PC-3 (cell line): Measurements from ENCODE around the gene TOX3. TPM values are rescaled to one million over a fixed set of nuclear protein-coding genes. Genes with fewer than 3 reads are reported as not detected.

ENCODE experiments used
- ATAC-seq: fragments of 200-7000 bp; cut with Tn5 transposase; 2 replicates; pipeline ENCODE4 v1.9.1; 2020; ENCODE audit warnings: mild to moderate bottlenecking, moderate library complexity
- BruUV-seq: library from RNA; stranded (reverse); fragments of 400-500 nt; replicated peaks from 2 replicates; lab custom pipeline; 2021; lab: Mats Ljungman, UMichigan
- CTCF ChIA-PET: fragments of 300-600 bp; sonication (Branson Sonifier 250); formaldehyde crosslinking; loops from one replicate; lab custom pipeline; 2022; ENCODE audit warnings: antibody characterized with exemption; lab: Charles Lee
- POLR2A ChIA-PET: fragments of 300-600 bp; sonication (Branson Sonifier 250); formaldehyde crosslinking; loops from one replicate; lab custom pipeline; 2022; ENCODE audit warnings: antibody characterized with exemption; ENCODE audit not compliant: unreplicated experiment; lab: Charles Lee
- DNase-seq: peaks from one replicate; pipeline ENCODE4 v3.0.0-alpha.2; 2015
- H2AFZ ChIP-seq: fragments of 300-600 bp; sonication (generic); 2 replicates; pipeline ENCODE4 v1.6.0; 2016; ENCODE audit warnings: antibody characterized with exemption, low read length
- H3F3A ChIP-seq: fragments of 300-600 bp; sonication (generic); one replicate; pipeline ENCODE4 v1.6.0; 2017; ENCODE audit warnings: antibody characterized with exemption, low read length, control low read depth, mild to moderate bottlenecking; ENCODE audit not compliant: unreplicated experiment
- H3K27ac ChIP-seq: fragments of 300-600 bp; sonication (generic); 2 replicates; pipeline ENCODE4 v1.5.1; 2016; ENCODE audit warnings: mild to moderate bottlenecking, low read length
- H3K27me3 ChIP-seq: fragments of 300-600 bp; sonication (generic); 2 replicates; pipeline ENCODE4 v1.6.1; 2016; ENCODE audit warnings: low read length, mixed read lengths
- H3K36me3 ChIP-seq: fragments of 300-600 bp; sonication (generic); 2 replicates; pipeline ENCODE4 v1.6.1; 2016; ENCODE audit warnings: low read depth, mixed run types, low read length, mixed read lengths
- H3K4me1 ChIP-seq: fragments of 300-600 bp; sonication (generic); 2 replicates; pipeline ENCODE4 v1.5.1; 2016; ENCODE audit warnings: low read length; ENCODE audit not compliant: insufficient read depth
- H3K4me2 ChIP-seq: fragments of 300-600 bp; sonication (generic); 2 replicates; pipeline ENCODE4 v1.6.0; 2016; ENCODE audit warnings: low read length
- H3K4me3 ChIP-seq: fragments of 300-600 bp; sonication (generic); 2 replicates; pipeline ENCODE4 v1.5.1; 2016; ENCODE audit warnings: mild to moderate bottlenecking, low read length, mixed read lengths
- H3K79me2 ChIP-seq: fragments of 300-600 bp; sonication (generic); 2 replicates; pipeline ENCODE4 v1.6.1; 2017; ENCODE audit warnings: low read length, mixed read lengths
- H3K9ac ChIP-seq: fragments of 300-600 bp; sonication (generic); 2 replicates; pipeline ENCODE4 v1.6.0; 2016; ENCODE audit warnings: mild to moderate bottlenecking, low read length
- H3K9me2 ChIP-seq: fragments of 300-600 bp; sonication (generic); replicated peaks from 2 replicates; pipeline ENCODE4 v1.6.1; 2016; ENCODE audit warnings: mixed run types, low read length, mixed read lengths
- H3K9me3 ChIP-seq: fragments of 300-600 bp; sonication (generic); 2 replicates; pipeline ENCODE4 v1.6.1; 2016; ENCODE audit warnings: low read length, mixed read lengths
- H4K20me1 ChIP-seq: fragments of 300-600 bp; sonication (generic); 2 replicates; pipeline ENCODE4 v1.6.1; 2016; ENCODE audit warnings: low read length, mixed read lengths
- CTCF ChIP-seq: fragments of 300-600 bp; sonication (generic); conservative IDR thresholded peaks from 2 replicates; pipeline ENCODE4 v1.5.1; 2017; ENCODE audit warnings: antibody characterized with exemption, low read depth, mild to moderate bottlenecking, low read length
- EZH2 ChIP-seq: fragments of 300-600 bp; sonication (generic); IDR thresholded peaks from one replicate; pipeline ENCODE4 v1.6.1; 2017; ENCODE audit warnings: antibody characterized with exemption, mild to moderate bottlenecking, low read length; ENCODE audit not compliant: unreplicated experiment
- EZH2phosphoT487 ChIP-seq: fragments of 300-600 bp; sonication (generic); IDR thresholded peaks from 2 replicates; pipeline ENCODE4 v1.6.1; 2018; ENCODE audit warnings: mild to moderate bottlenecking, antibody characterized with exemption, low read length, borderline replicate concordance
- intact Hi-C: fragments of 100-400 bp; cut with micrococcal nuclease; formaldehyde crosslinking; loops from 2 replicates; pipeline ENCODE4 v1.9.0; 2023
- total RNA-seq: library from RNA; depleted of rRNA; stranded (reverse); fragments of >200 nt; gene quantifications from 2 replicates; pipeline ENCODE4 v1.2.3, GENCODE V29; 2014

Gene TOX3
- total RNA-seq, 1 experiment from 2014 or later, result not detected

- DNase-seq, result no peak
- Histone ChIP-seq H3K4me1 (no peaks in the 10 kb centered on the region), H3K79me2 (no peaks in the 10 kb centered on the region), H2AFZ (no peak overlapping the region), H3K9me3 (no peaks in the 10 kb centered on the region), H3K4me2 (no peak overlapping the region), H3K4me3 (no peak overlapping the region), H3K27ac (no peak overlapping the region), H3F3A (no peaks in the 10 kb centered on the region), H3K27me3 (peaks cover 22% of the 10 kb centered on the region), H3K9me2 (no peaks in the 10 kb centered on the region), H4K20me1 (no peaks in the 10 kb centered on the region), H3K9ac (no peak overlapping the region), H3K36me3 (no peaks in the 10 kb centered on the region)
- TF ChIP-seq EZH2phosphoT487 (no peak), EZH2 (no peak), CTCF (no peak)
- no TSS peak for BruUV-seq
- POLR2A ChIA-PET, result no interaction called here
- intact Hi-C loops, result no loop called here
- CTCF ChIA-PET, result no interaction called here
- ATAC-seq, result no peak
Observed at GRCh38 chr16:52544703-52545102, 2.2 kb downstream of the TOX3 start.

GRCh38 chr16:52543654-52544053, 3.3 kb downstream of the TOX3 start:
- no peaks in the 10 kb centered on the region for H3K9me3 ChIP-seq
- no peak overlapping the region for H3K4me2 ChIP-seq
- peaks cover 22% of the 10 kb centered on the region for H3K27me3 ChIP-seq
- POLR2A ChIA-PET, result no interaction called here
- H3K4me3 ChIP-seq, result no peak overlapping the region
- H4K20me1 ChIP-seq, result no peaks in the 10 kb centered on the region
- H3F3A ChIP-seq, result no peaks in the 10 kb centered on the region
- no peaks in the 10 kb centered on the region for H3K4me1 ChIP-seq
- BruUV-seq, result no TSS peak
- H3K36me3 ChIP-seq, result no peaks in the 10 kb centered on the region
- CTCF ChIA-PET, result no interaction called here
- intact Hi-C loops, result no loop called here
- no peaks in the 10 kb centered on the region for H3K9me2 ChIP-seq
- ATAC-seq (no peak), DNase-seq (no peak)
- H3K27ac ChIP-seq, result no peak overlapping the region
- H3K9ac ChIP-seq, result no peak overlapping the region
- no peak overlapping the region for H2AFZ ChIP-seq
- TF ChIP-seq EZH2, result no peak
- TF ChIP-seq CTCF, result no peak
- no peak for TF ChIP-seq EZH2phosphoT487
- no peaks in the 10 kb centered on the region for H3K79me2 ChIP-seq

- Histone ChIP-seq H3K4me2 (no peak overlapping the region), H3K9me2 (no peaks in the 10 kb centered on the region), H3K4me3 (no peak overlapping the region), H3K36me3 (no peaks in the 10 kb centered on the region), H3K27me3 (peaks cover 12% of the 10 kb centered on the region), H3K79me2 (no peaks in the 10 kb centered on the region), H2AFZ (no peak overlapping the region), H3K27ac (no peak overlapping the region), H3K9me3 (no peaks in the 10 kb centered on the region), H3F3A (no peaks in the 10 kb centered on the region), H4K20me1 (no peaks in the 10 kb centered on the region), H3K4me1 (no peaks in the 10 kb centered on the region), H3K9ac (no peak overlapping the region)
- intact Hi-C loops, result no loop called here
- DNase-seq, result no peak
- CTCF ChIA-PET, result no interaction called here
- BruUV-seq, result no TSS peak
- TF ChIP-seq EZH2phosphoT487 (no peak), EZH2 (no peak), CTCF (no peak)
- POLR2A ChIA-PET, result no interaction called here
- no peak for ATAC-seq
Observed at GRCh38 chr16:52540910-52541309, 6.0 kb downstream of the TOX3 start.
